SK-N-MC (cell line): ENCODE data around the gene DSCAML1.

Experiments used
- EZH2 ChIP-seq: fragments of 200-600 bp; sonication (generic); IDR thresholded peaks from one replicate; pipeline ENCODE4 v1.6.1; 2017; ENCODE audit warnings: antibody characterized with exemption
- FOXP2 ChIP-seq: optimal IDR thresholded peaks from 2 replicates; pipeline ENCODE3; 2011; ENCODE audit warnings: mild to moderate bottlenecking, moderate library complexity; ENCODE audit not compliant: insufficient read depth; ENCODE audit errors: extremely low read length, control extremely low read depth
- POLR2AphosphoS5 ChIP-seq: IDR thresholded peaks from 2 replicates; pipeline ENCODE4 v1.6.1; 2012; ENCODE audit warnings: mild to moderate bottlenecking, low read depth, low read length, borderline replicate concordance

DNA sequence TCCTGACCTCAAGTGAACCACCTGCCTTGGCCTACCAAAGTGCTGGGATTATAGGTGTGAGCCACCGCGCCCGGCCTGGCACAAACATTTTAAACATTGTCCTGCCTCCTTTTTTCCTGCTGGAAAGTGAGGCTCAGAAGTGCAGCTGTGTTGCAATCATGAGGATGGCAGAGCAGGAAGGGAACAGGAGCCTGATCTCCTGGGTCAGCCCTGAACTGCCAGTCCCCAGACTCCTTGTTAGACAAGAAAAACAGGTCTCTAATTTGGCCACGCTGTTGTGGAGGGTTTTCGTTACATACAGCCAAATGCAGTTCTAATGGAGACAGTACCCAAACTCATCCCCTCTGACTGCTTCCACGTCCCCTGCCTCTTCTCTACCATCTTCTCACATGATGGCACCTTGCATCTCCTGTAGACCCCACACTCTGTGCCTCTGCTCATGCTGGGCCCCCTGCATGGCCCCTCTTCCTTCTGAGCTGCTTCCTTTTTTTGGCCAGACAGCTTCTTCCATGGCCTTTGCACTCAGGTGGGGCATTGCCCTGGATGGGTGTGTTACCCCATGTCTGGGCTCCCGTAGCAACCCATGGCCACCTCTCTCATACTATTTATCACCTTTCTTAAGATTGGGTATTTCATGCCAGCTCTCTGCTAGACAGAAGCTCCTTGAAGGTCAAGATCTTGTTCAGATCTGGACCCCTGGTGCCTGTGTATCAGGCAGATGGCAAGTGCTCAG lies 242.2 kb downstream of the DSCAML1 start:
- TF ChIP-seq EZH2, result no peak
- no peak for TF ChIP-seq POLR2AphosphoS5
- TF ChIP-seq FOXP2, result no peak
